H9 (cell line): ENCODE data around the gene RASIP1. TPM values are rescaled to one million over a fixed set of nuclear protein-coding genes. Genes with fewer than 3 reads are reported as not detected.
"Not testable (repeated sequence)": the region's sequence is repeated elsewhere in the genome, so short reads cannot be mapped to it uniquely, and the experiment has no call there.

Experiments used
- DNase-seq: peaks from one replicate; pipeline ENCODE4 v3.0.0-alpha.2; 2017
- H2AFZ ChIP-seq: one replicate; pipeline ENCODE4 v1.6.1; 2013; ENCODE audit warnings: mild to moderate bottlenecking, low read length, control low read depth, moderate library complexity
- H2AK5ac ChIP-seq: 2 replicates; pipeline ENCODE4 v1.6.1; 2013; ENCODE audit warnings: low read length, control low read depth, mixed read lengths; ENCODE audit not compliant: insufficient read length
- H2BK120ac ChIP-seq: one replicate; pipeline ENCODE4 v1.6.1; 2013; ENCODE audit warnings: low read depth, mild to moderate bottlenecking, low read length, control low read depth, inconsistent platforms; ENCODE audit not compliant: poor library complexity, severe bottlenecking
- H2BK12ac ChIP-seq: 2 replicates; pipeline ENCODE4 v1.6.1; 2013; ENCODE audit warnings: low read length, control low read depth, mixed read lengths, low read depth; ENCODE audit not compliant: insufficient read length
- H2BK15ac ChIP-seq: 2 replicates; pipeline ENCODE4 v1.6.1; 2013; ENCODE audit warnings: low read depth, low read length, control low read depth
- H2BK20ac ChIP-seq: one replicate; pipeline ENCODE4 v1.6.1; 2013; ENCODE audit warnings: low read depth, mild to moderate bottlenecking, low read length, control low read depth, inconsistent platforms; ENCODE audit not compliant: poor library complexity, severe bottlenecking
- H2BK5ac ChIP-seq: 2 replicates; pipeline ENCODE4 v1.6.1; 2013; ENCODE audit warnings: low read length, control low read depth, mixed read lengths; ENCODE audit not compliant: insufficient read length
- H3K14ac ChIP-seq: 2 replicates; pipeline ENCODE4 v1.6.1; 2013; ENCODE audit warnings: low read length, control low read depth; ENCODE audit not compliant: insufficient read depth
- H3K18ac ChIP-seq: 2 replicates; pipeline ENCODE4 v1.6.1; 2013; ENCODE audit warnings: low read depth, mild to moderate bottlenecking, mixed read lengths, low read length, control low read depth; ENCODE audit not compliant: insufficient read length
- H3K23ac ChIP-seq: 2 replicates; pipeline ENCODE4 v1.6.1; 2013; ENCODE audit warnings: low read length, control low read depth, mixed read lengths, low read depth; ENCODE audit not compliant: insufficient read length
- H3K23me2 ChIP-seq: 2 replicates; pipeline ENCODE4 v1.6.1; 2013; ENCODE audit warnings: low read depth, mild to moderate bottlenecking, mixed read lengths, low read length, control low read depth; ENCODE audit not compliant: insufficient read length, poor library complexity, severe bottlenecking
- H3K27ac ChIP-seq: 2 replicates; pipeline ENCODE4 v1.5.1; 2013; ENCODE audit warnings: low read length, control low read depth, mixed read lengths, low read depth; ENCODE audit not compliant: insufficient read length
- H3K27me3 ChIP-seq: 2 replicates; pipeline ENCODE4 v1.6.1; 2013; ENCODE audit warnings: low read length, control low read depth, inconsistent platforms; ENCODE audit not compliant: insufficient read depth
- H3K4ac ChIP-seq: 2 replicates; pipeline ENCODE4 v1.6.1; 2013; ENCODE audit warnings: low read depth, mild to moderate bottlenecking, control low read depth, inconsistent platforms, low read length, moderate library complexity
- H3K4me1 ChIP-seq: 2 replicates; pipeline ENCODE4 v1.6.1; 2013; ENCODE audit warnings: low read length, control low read depth, inconsistent platforms; ENCODE audit not compliant: insufficient read depth
- H3K4me2 ChIP-seq: 2 replicates; pipeline ENCODE4 v1.6.1; 2013; ENCODE audit warnings: low read length, control low read depth, mixed read lengths; ENCODE audit not compliant: insufficient read length, insufficient read depth
- H3K56ac ChIP-seq: 2 replicates; pipeline ENCODE4 v1.6.1; 2013; ENCODE audit warnings: low read depth, mild to moderate bottlenecking, mixed read lengths, low read length, control low read depth; ENCODE audit not compliant: insufficient read length
- H3K79me1 ChIP-seq: 2 replicates; pipeline ENCODE4 v1.6.1; 2013; ENCODE audit warnings: low read depth, mild to moderate bottlenecking, moderate library complexity, low read length, control low read depth, inconsistent platforms; ENCODE audit not compliant: insufficient read depth, poor library complexity, severe bottlenecking
- H3K79me2 ChIP-seq: 2 replicates; pipeline ENCODE4 v1.6.1; 2013; ENCODE audit warnings: low read length, control low read depth, inconsistent platforms; ENCODE audit not compliant: insufficient read depth
- H3K9ac ChIP-seq: 2 replicates; pipeline ENCODE4 v1.6.1; 2013; ENCODE audit warnings: low read length, control low read depth, mixed read lengths; ENCODE audit not compliant: insufficient read length; ENCODE audit errors: extremely low read depth
- H3K9me3 ChIP-seq: one replicate; pipeline ENCODE4 v1.6.1; 2013; ENCODE audit warnings: low read depth, low read length, inconsistent platforms; ENCODE audit not compliant: control insufficient read depth
- H3T11ph ChIP-seq: one replicate; pipeline ENCODE4 v1.6.1; 2013; ENCODE audit warnings: mild to moderate bottlenecking, low read length, control low read depth, inconsistent platforms
- H4K20me1 ChIP-seq: one replicate; pipeline ENCODE4 v1.6.1; 2013; ENCODE audit not compliant: control insufficient read depth, insufficient read length, insufficient read depth
- H4K5ac ChIP-seq: 2 replicates; pipeline ENCODE4 v1.6.1; 2013; ENCODE audit warnings: low read depth, mild to moderate bottlenecking, mixed read lengths, low read length, control low read depth; ENCODE audit not compliant: insufficient read length
- H4K8ac ChIP-seq: replicated peaks from 2 replicates; pipeline ENCODE4 v1.6.1; 2013; ENCODE audit warnings: low read length, control low read depth, mixed read lengths, low read depth; ENCODE audit not compliant: insufficient read length
- H4K91ac ChIP-seq: 2 replicates; pipeline ENCODE4 v1.6.1; 2013; ENCODE audit warnings: low read depth, mild to moderate bottlenecking, moderate library complexity, mixed read lengths, low read length, control low read depth; ENCODE audit not compliant: insufficient read length
- H3K27ac Mint-ChIP-seq, 3 experiments: 2 replicates in 2 of 3; 3 replicates in 1 of 3; pipeline ENCODE4 v1.8.0; 2020 to 2021; ENCODE audit warnings: mixed read lengths in 3 of 3, mild to moderate bottlenecking in 1 of 3, moderate library complexity in 1 of 3
- H3K27me3 Mint-ChIP-seq: 2 replicates; pipeline ENCODE4 v1.8.0; 2021; ENCODE audit warnings: low read depth, mild to moderate bottlenecking, moderate library complexity, mixed read lengths
- H3K36me3 Mint-ChIP-seq, 3 experiments: 2 replicates in 2 of 3; 3 replicates in 1 of 3; pipeline ENCODE4 v1.8.0; 2020 to 2021; ENCODE audit warnings: low read depth in 3 of 3, mixed read lengths in 3 of 3; ENCODE audit not compliant: insufficient read depth in 1 of 3
- H3K4me1 Mint-ChIP-seq, 2 experiments: 2 replicates each; pipeline ENCODE4 v1.8.0; 2020; ENCODE audit warnings: mixed read lengths in 2 of 2
- H3K4me3 Mint-ChIP-seq, 2 experiments: 2 replicates in 1 of 2; 3 replicates in 1 of 2; pipeline ENCODE4 v1.8.0; 2020 to 2021; ENCODE audit warnings: mild to moderate bottlenecking in 2 of 2, mixed read lengths in 2 of 2, moderate library complexity in 1 of 2
- H3K9me3 Mint-ChIP-seq, 2 experiments: 2 replicates in 1 of 2; 3 replicates in 1 of 2; pipeline ENCODE4 v1.8.0; 2020; ENCODE audit warnings: mild to moderate bottlenecking in 2 of 2, mixed read lengths in 2 of 2, moderate library complexity in 1 of 2
- WGBS: extraction: QIAGEN DNeasy Blood & Tissue Kit; methylation state at CpG from one replicate; pipeline ENCODE4 v1.1.7; 2013; ENCODE audit warnings: missing lambda C conversion rate, low lambda C conversion rate, mixed read lengths; ENCODE audit not compliant: insufficient read length; ENCODE audit errors: extremely low coverage; 5-methylcytosine and 5-hydroxymethylcytosine counted together
- total RNA-seq: library from RNA; stranded (reverse); gene quantifications from 2 replicates; pipeline ENCODE4 v1.2.1, GENCODE V29; 2021

The RASIP1 gene
- total RNA-seq, 1 experiment from 2014 or later: 2.4 TPM

- not testable (repeated sequence) for H3K27me3 Mint-ChIP-seq, H3K56ac ChIP-seq, H4K20me1 ChIP-seq, H3K79me2 ChIP-seq, H3K4ac ChIP-seq, H3K4me3 Mint-ChIP-seq, H2BK12ac ChIP-seq, H2BK20ac ChIP-seq, H2AK5ac ChIP-seq, H4K5ac ChIP-seq, H3K9me3 ChIP-seq, H3K36me3 Mint-ChIP-seq, H2BK5ac ChIP-seq, H3K4me2 ChIP-seq, H3K4me1 ChIP-seq, H3K18ac ChIP-seq, H3K27ac Mint-ChIP-seq, H3K27me3 ChIP-seq, H3K23ac ChIP-seq, H3K4me1 Mint-ChIP-seq, H3K79me1 ChIP-seq, H3T11ph ChIP-seq, H3K9ac ChIP-seq, H2AFZ ChIP-seq, H3K27ac ChIP-seq, H3K23me2 ChIP-seq, H4K8ac ChIP-seq, H2BK15ac ChIP-seq, H3K14ac ChIP-seq, DNase-seq, H2BK120ac ChIP-seq, H3K9me3 Mint-ChIP-seq, H4K91ac ChIP-seq
- no CpG with 5 or more reads among the region's 7 CpGs for WGBS
Measured at GRCh38 chr19:48786422-48786821, 46.0 kb upstream of the RASIP1 start.
